Nucleus accumbens (tissue), 56 donors: Measurements from ENCODE around the gene DCC.

Experiments
- DNase-seq, 56 donors: peaks; one replicate each; lab custom pipeline; 2025; lab: John Stamatoyannopoulos, UW

Gene DCC

GRCh38 chr18:53527365-53527764, 1187.4 kb downstream of the DCC start:
- DNase-seq: no peak

DNA sequence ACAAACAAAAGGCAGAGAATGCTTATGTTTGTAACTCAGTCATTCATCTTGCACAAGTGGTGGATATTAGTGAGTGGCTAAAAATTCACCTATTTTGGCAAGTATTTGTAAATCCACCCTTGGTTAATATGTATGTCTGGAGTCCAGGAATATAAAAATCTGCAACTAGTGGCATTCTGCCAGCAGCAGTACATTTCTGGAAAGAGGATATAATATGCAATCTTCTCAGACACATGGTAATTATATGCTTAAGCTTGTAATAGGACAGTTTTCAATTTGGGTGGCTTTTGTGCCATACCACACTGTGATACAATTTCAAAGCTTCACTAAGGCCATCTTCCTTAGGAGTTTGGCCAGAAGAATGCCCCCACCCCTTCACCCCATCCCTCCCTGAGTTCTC, 1191.2 kb downstream of the DCC start:
- DNase-seq: no peak

DNA sequence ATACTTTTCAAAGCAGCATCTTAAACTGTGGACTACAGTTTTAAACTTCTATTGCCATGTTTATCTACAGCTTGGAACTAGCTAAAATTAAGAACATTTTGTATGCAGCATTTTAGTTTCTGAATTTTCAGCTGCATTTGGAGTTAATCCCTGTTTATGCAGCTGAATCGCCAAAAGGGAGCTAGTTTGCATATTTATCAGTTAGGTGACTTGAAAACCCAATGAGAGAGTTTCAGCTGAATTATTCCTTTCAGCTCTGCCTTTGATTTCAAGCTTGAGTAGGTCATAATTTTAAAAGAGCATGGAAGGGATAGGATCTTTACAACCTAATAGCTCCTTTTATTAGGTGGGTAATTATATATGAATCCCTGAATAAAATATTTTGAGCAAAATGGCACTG, 1191.9 kb downstream of the DCC start:
- DNase-seq: no peak

DNA sequence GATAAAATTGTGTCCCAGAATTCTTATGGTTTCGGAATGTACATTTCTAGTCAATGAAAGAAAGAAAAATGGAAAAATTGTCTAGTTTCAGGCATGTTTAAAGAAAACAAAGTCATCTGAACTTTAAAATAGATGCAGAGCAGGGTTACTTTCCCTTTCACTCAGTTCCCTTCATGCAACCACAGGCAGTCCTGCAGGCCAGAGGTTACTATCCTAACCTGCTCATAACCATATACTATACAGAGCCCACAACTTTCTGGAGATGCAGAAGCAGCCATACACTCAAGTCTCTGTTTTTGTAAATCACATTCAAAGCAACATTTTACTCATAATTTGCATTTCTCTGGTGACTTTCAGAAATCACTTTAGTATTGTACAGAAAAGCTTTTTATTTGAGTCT, 1194.2 kb downstream of the DCC start:
- DNase-seq: no peak

GRCh38 chr18:53534695-53535094, 1194.7 kb downstream of the DCC start:
- DNase-seq: peak in 42 of 56 donors; percentile 3 to 75 (median 38)

- DNase-seq: no peak
Observed at GRCh38 chr18:53536908-53537307, 1196.9 kb downstream of the DCC start.

DNA sequence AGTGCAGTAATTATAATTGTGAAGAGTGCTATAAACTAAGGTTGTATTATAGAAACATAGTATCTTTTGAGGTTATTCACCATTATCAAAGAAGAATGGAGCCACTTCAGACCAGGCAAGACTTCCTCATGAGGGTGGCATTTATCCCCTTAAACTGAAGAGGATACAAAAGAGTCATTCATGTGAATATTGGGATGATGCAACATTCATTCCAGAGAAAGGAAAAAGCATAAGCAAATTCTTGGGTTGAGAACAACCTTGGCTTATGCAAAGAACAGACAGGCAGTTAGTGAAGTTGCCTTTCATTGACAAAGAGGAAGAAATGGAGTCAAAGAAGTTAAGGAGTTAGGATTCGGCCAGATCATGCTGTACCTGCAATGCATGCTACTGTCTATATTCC, 1201.9 kb downstream of the DCC start:
- no peak for DNase-seq

DNA sequence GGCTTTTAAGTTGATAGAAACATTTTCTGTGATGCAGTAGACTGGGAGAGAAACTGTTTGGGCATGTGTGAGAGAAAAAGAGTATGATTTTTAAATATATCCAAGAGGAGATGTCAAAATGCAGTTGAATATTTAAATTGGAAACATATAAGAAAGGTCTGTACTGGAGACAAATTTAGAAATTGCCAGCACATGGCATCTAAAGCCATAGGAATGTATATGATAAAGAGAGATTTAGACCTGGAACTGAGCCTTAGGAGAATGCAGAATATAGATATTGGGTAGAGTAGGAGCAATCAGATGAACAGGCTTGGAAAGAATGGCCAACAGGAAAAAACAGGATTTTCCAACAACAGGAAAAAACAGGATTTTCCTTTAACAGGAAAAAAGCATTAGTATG, 1203.7 kb downstream of the DCC start:
- DNase-seq: no peak

- DNase-seq: peak in 1 of 56 donors; percentile 29
Observed at GRCh38 chr18:53544917-53545316, 1204.9 kb downstream of the DCC start.

GRCh38 chr18:53551868-53552426, 1212.0 kb downstream of the DCC start:
- DNase-seq: no peak

- no peak for DNase-seq
Observed at GRCh38 chr18:53553030-53553429, 1213.0 kb downstream of the DCC start.

- no peak for DNase-seq
Observed at GRCh38 chr18:53556450-53556849, 1216.5 kb downstream of the DCC start.

DNA sequence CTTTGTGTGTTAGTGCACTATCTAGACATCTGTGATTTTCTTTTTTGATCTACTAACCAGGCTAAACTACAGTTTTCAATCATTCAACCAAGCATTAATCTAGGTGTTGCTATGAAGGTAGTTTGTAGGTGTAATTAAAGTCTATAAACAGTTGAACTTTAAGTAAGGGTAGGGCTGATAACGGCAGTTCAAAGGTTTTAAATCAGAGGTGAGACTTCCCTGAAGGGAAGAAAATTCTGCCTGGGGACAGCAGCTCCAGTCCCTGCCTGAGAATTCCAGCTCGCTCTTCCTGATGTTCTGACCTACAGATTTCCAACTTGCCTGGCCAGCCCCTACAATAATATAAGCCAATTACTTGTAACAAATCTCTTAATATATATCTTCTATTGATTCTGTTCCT, 1220.5 kb downstream of the DCC start:
- no peak for DNase-seq

DNA sequence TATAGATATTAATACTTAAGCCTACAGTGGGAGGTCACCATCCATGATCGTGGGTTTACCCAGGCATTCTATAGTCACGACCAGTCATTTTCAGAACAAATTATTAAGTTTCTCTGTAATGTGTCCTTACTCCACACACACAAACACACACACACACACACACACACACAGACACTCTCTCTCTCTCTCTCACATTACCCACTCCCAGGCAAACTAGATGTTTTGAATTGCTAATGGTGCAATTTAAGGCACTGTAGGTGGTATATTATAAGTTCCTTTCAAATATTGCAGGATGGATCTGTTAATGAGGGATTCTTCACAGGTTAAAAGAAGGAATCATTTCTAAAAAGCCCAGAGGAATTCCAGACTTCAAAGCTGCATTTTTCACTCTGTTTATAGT, 1226.6 kb downstream of the DCC start:
- DNase-seq: peak in 1 of 56 donors; percentile 1

- no peak for DNase-seq
Observed at GRCh38 chr18:53567929-53568574, 1228.1 kb downstream of the DCC start.
